Measurements from ENCODE around the gene CAPN2. TPM values are rescaled to one million over a fixed set of nuclear protein-coding genes. Genes with fewer than 3 reads are reported as not detected.
"Not testable (repeated sequence)": the region's sequence is repeated elsewhere in the genome, so short reads cannot be mapped to it uniquely, and the experiment has no call there.

CAPN2 gene
- total RNA-seq, 1 donor from 2014 or later: 120 TPM

- TF ChIP-seq CTCF (conservative IDR thresholded peaks at IDR 0.05): peak; percentile 61
- Mint-ChIP-seq H3K27me3 (no peaks in the 10 kb centered on the region), H3K4me3 (no peak overlapping the region), H3K4me1 (ENCODE audit: unreplicated experiment) (peaks cover 7% of the 10 kb centered on the region), H3K36me3 (peaks cover 39% of the 10 kb centered on the region), H3K9me3 (no peaks in the 10 kb centered on the region), H3K27ac (peak overlapping the region; percentile 36)
- no peak for DNase-seq (ENCODE audit: extremely low spot score, unreplicated experiment)
These were observed 99.3 kb downstream of the CAPN2 start for GRCh38 chr1:223811634-223812101.

- Mint-ChIP-seq H3K27me3 (no peaks in the 10 kb centered on the region), H3K9me3 (no peaks in the 10 kb centered on the region), H3K27ac (no peak overlapping the region), H3K36me3 (peaks cover 28% of the 10 kb centered on the region), H3K4me3 (no peak overlapping the region), H3K4me1 (ENCODE audit: unreplicated experiment) (peaks cover 7% of the 10 kb centered on the region)
- no peak for DNase-seq (ENCODE audit: extremely low spot score, unreplicated experiment)
- no peak for TF ChIP-seq CTCF (conservative IDR thresholded peaks at IDR 0.05)
These were observed 101.3 kb downstream of the CAPN2 start for GRCh38 chr1:223813645-223814044.

- no peak for TF ChIP-seq CTCF (conservative IDR thresholded peaks at IDR 0.05)
- DNase-seq (ENCODE audit: extremely low spot score, unreplicated experiment): no peak
- peaks cover 34% of the 10 kb centered on the region for H3K36me3 Mint-ChIP-seq
- H3K4me1 Mint-ChIP-seq (ENCODE audit: unreplicated experiment): peaks cover 14% of the 10 kb centered on the region
- no peak overlapping the region for H3K4me3 Mint-ChIP-seq
- H3K9me3 Mint-ChIP-seq: no peaks in the 10 kb centered on the region
- H3K27ac Mint-ChIP-seq: peak overlapping the region; percentile 7
- H3K27me3 Mint-ChIP-seq: no peaks in the 10 kb centered on the region
These were observed 102.9 kb downstream of the CAPN2 start for GRCh38 chr1:223815020-223815853.

- Mint-ChIP-seq H3K4me3 (no peak overlapping the region), H3K27me3 (no peaks in the 10 kb centered on the region), H3K27ac (peak overlapping the region; percentile 37), H3K9me3 (no peaks in the 10 kb centered on the region), H3K36me3 (peaks cover 36% of the 10 kb centered on the region), H3K4me1 (ENCODE audit: unreplicated experiment) (peaks cover 20% of the 10 kb centered on the region)
- no peak for DNase-seq (ENCODE audit: extremely low spot score, unreplicated experiment)
- no peak for TF ChIP-seq CTCF (conservative IDR thresholded peaks at IDR 0.05)
These were observed 103.5 kb downstream of the CAPN2 start for GRCh38 chr1:223815865-223816264.

- H3K9me3 Mint-ChIP-seq; H3K27me3 Mint-ChIP-seq; H3K27ac Mint-ChIP-seq; DNase-seq (ENCODE audit: extremely low spot score, unreplicated experiment); H3K4me3 Mint-ChIP-seq: not testable (repeated sequence)
- H3K36me3 Mint-ChIP-seq: peaks cover 39% of the 10 kb centered on the region
- peaks cover 27% of the 10 kb centered on the region for H3K4me1 Mint-ChIP-seq (ENCODE audit: unreplicated experiment)
These were observed 104.9 kb downstream of the CAPN2 start for GRCh38 chr1:223817265-223817664.

GRCh38 chr1:223819730-223820514, 107.6 kb downstream of the CAPN2 start:
- DNase-seq (ENCODE audit: extremely low spot score, unreplicated experiment): no peak
- Mint-ChIP-seq H3K4me1 (ENCODE audit: unreplicated experiment) (peaks cover 31% of the 10 kb centered on the region), H3K9me3 (no peaks in the 10 kb centered on the region), H3K27ac (peak overlapping the region; percentile 91), H3K27me3 (no peaks in the 10 kb centered on the region), H3K36me3 (peaks cover 23% of the 10 kb centered on the region), H3K4me3 (peak overlapping the region; percentile 20)
- no peak for TF ChIP-seq CTCF (conservative IDR thresholded peaks at IDR 0.05)

Measured in type B pancreatic cell (in vitro differentiated cells).